Hematopoietic multipotent progenitor cell treated with erythropoietin and hydrocortisone succinate and interleukin-3 and kit ligand, for 15 days (in vitro differentiated cells): ENCODE measurements around the gene TICAM1.
"Not testable (repeated sequence)": the region's sequence is repeated elsewhere in the genome, so short reads cannot be mapped to it uniquely, and the experiment has no call there.

Experiments
- DNase-seq: peaks from one replicate; pipeline ENCODE4 v3.0.0-alpha.2; 2015; ENCODE audit warnings: low spot score

TICAM1 gene

DNA sequence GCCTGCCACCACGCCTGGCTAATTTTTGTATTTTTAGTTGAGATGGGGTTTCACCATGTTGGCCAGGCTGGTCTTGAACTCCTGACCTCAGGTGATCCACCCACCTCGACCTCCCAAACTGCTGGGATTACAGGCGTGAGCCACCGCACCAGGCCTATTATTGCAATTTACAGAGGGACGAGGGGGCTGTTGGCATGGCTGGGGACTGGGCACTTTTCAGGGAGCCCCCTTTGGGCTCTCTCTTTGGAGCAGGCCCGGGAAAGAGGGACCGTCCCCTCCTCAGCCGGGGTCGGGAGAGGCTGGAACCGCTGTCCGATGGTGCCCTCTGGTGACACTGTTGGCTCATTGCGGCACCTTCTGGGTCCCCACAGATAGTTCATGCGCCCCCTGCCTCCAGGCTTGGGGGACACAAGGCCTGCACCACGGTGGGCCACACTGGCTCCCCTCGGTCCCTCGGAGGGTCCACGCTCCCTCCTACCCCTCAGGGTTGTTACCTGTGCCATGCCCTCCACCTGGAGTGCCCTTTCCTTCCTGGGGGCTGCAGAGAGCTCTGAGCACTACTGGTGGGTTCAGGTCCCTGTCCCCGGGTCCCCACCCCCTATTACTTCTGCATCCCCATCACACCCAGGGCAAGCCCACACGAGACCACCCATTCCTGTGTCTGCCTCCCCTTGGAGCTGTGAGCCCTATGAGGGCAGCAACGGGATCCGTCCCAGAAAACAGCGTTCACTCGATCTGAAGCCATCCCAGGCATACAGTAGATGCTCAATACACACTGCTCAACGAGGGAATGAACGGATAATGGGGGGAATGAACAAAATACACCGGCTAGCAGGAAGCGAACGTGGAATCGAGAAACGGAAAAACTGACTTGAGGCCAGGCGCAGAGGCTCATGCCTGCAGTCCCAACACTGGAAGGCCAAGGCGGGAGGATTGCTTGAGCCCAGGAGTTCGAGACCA lies 27.5 kb downstream of the TICAM1 start:
- DNase-seq = peak; percentile 45

DNA sequence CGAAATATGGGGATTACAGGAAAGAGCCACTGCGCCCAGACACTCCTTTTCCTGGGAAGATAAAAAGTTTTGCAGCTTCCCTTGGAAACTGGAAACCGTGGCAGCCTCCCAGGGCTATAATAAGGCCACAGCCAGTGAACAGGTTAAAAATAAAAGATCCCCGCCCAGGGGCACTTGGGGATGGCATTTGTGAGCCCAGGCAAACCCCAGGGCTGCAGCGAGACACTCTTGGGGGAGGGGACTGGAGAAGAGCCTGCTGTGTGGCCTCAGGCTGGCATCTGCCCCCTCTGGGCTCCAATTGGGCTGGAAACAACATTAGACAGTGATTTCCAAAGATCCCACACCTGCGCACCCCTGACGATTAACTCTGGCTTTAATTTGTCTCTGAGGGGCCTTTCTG lies 28.8 kb downstream of the TICAM1 start:
- no peak for DNase-seq

DNA sequence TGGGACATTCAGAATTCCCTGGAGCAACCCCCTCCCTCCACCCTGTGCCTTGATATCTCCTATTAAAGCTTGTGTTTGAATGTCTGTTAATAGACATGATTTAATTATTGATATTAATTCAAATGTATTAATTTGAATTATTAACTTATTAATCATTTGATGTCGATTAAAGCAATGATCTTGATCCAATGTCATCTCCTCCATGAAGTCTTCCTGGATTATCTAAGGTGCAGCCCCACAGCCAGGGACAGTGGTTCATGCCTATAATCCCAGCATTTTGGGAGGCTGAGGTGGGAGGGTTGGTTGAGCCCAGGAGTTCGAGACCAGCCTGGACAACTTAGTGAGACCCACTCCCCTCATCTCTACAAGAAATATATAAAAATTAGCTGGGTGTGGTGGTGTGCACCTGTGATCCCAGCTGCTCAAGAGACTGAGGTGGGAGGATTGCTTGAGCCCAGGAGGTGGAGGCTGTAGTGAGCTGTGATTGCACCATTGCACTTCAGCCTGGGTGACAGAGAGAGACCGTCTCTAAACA lies 30.4 kb downstream of the TICAM1 start:
- DNase-seq = no peak

DNA sequence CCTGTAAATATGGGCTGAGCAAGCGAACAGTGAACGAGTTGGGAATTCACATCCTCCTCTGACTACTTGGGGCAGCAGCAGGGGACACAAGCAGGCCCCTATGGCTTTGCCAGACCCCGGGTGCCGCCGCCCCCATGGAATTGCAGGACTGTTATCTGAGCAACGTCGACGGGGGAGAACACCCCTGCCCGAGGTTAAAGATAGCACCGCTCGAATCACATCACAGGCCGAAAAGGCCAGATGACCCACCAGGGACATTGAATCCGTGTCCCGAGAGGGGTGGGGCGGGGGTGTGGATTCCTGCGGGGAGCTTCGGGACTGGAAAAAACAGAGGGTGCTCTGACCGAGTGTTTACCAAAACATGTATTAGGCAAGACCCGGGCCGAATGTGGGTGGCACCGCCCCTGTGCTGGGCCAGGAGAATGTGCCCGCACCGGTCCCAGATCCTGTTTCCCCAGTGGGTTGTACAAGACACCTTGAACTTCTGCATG lies 30.9 kb downstream of the TICAM1 start:
- DNase-seq = no peak

DNA sequence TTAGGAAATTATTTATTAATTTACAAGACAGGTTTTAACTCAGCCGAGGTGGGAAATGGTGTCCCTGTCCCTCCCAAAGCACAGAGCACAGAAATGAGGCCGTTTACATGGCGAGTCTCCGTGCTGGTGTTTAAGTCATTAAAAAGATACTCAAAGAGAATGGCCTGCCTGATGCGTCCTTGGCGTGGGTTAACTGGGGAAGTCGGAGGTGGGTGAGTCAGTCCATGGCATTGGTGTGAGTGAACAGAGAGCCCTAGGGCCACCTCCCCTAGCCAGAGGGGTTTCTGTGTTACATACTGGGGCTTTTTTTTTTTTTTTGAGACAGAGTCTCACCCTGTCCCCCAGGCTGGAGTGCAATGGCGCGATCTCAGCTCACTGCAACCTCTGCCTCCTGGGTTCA lies 36.1 kb downstream of the TICAM1 start:
- no peak for DNase-seq

DNA sequence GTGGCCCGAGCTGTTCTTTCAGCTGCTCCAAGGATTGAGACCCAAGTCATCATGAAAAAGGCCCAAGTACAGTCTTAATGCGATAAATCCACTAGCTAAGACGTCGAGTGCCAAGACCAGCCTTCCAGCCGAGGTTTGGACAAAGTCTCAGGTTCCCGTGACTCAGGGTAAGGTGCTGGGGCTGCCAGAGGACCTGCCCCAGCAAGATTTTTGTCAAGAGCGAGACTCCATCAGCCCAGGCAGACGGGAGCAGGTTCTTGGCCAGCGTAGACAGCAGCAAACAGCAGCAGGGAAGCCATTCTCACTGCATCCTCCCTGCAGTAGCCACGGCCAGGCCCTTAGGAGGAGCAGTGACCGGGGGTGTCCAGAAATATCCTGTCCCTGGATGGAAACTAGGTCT lies 36.5 kb downstream of the TICAM1 start:
- DNase-seq = no peak

DNA sequence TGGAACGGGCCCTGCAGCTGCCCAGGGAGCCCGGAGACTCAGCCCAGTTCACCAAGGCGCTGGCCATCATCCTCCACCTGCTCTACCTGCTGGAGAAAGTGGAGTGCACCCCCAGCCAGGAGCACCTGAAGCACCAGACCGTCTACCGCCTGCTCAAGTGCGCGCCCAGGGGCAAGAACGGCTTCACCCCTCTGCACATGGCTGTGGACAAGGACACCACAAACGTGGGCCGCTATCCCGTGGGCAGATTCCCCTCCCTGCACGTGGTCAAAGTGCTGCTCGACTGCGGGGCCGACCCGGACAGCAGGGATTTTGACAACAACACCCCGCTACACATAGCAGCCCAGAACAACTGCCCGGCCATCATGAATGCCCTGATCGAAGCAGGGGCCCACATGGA lies 38.2 kb downstream of the TICAM1 start:
- DNase-seq = not testable (repeated sequence)

DNA sequence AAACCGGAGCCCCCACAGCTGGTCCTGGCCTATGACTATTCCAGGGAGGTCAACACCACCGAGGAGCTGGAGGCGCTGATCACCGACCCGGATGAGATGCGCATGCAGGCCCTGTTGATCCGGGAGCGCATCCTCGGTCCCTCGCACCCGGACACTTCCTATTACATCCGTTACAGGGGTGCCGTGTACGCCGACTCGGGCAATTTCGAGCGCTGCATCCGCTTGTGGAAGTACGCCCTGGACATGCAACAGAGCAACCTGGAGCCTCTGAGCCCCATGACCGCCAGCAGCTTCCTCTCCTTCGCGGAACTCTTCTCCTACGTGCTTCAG lies 38.7 kb downstream of the TICAM1 start:
- DNase-seq = not testable (repeated sequence)

DNA sequence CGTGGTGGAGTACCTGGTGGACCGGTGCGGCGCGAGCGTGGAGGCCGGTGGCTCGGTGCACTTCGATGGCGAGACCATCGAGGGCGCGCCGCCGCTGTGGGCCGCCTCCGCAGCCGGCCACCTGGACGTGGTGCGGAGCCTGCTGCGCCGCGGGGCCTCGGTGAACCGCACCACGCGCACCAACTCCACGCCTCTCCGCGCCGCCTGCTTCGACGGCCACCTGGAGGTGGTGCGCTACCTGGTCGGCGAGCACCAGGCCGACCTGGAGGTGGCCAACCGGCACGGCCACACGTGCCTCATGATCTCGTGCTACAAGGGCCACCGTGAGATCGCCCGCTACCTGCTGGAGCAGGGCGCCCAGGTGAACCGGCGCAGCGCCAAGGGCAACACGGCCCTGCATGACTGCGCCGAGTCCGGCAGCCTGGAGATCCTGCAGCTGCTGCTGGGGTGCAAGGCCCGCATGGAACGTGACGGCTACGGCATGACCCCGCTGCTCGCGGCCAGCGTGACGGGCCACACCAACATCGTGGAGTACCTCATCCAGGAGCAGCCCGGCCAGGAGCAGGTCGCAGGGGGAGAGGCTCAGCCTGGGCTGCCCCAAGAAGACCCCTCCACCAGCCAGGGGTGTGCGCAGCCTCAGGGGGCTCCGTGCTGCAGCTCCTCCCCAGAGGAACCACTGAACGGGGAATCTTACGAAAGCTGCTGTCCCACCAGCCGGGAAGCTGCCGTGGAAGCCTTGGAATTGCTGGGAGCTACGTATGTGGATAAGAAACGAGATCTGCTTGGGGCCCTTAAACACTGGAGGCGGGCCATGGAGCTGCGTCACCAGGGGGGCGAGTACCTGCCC lies 39.3 kb downstream of the TICAM1 start:
- DNase-seq = not testable (repeated sequence)

DNA sequence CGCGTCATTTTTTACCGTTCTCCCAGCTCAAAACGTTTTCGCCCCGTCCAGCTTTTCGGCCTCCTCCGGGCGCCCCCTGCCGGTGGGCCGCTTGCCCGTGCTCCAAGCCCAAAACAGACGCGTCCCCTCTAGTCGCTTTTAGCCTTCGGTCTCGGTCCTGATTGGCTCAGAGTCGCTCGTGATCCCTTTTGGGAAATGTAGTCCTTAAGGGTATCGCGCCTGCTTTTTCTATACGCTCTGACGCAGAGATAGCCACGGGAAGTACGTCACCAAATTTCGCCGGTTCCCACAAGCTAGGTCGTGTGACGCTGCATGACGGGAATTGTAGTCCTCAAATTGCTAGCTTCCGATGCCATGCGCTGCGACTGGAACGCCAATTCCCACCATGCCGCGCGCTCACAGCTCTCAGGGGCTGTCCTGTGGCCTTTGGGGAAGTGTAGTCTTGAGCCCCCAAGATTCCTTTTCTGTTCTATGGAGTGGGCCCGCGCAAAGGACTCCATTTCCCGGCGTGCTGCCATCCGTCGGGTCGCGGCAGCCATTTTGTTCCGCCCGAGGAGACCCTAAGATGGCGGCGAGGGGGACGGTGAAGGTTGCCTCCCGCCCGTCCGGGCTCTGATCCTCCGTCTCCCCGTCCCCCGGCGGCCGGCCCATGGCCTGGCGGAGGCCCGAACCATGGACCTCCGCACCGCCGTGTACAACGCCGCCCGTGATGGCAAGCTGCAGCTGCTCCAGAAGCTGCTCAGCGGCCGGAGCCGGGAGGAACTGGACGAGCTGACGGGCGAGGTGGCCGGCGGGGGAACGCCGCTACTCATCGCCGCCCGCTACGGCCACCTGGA lies 40.1 kb downstream of the TICAM1 start, which contains the start of gene FEM1A:
Gene FEM1A, plus strand, starts transcription at position 552 of the 836 bp plus-strand sequence. Its CDS starts 121 bp downstream, at position 673.
- DNase-seq = peak; percentile 100

DNA sequence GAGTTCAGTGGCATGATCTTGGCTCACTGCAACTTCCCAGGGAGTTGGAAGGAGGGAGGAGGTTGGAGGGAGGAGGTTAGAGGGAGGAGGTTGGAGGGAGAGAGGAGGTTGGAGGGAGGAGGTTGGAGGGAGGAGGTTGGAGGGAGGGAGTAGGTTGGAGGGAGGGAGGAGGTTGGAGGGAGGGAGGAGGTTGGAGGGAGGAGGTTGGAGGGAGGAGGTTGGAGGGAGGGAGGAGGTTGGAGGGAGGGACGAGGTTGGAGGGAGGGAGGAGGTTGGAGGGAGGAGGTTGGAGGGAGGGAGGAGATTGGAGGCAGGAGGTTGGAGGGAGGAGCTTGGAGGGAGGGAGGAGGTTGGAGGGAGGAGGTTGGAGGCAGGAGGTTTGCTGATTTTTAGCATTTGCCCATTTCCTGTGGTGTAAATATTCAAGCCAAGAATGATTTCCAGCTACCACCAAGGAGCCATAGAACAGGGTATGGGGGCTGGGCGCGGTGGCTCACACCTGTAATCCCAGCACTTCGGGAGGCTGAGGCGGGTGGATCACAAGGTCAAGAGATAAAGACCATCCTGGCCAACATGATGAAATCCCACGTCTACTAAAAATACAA lies 45.0 kb downstream of the TICAM1 start:
- not testable (repeated sequence) for DNase-seq

DNA sequence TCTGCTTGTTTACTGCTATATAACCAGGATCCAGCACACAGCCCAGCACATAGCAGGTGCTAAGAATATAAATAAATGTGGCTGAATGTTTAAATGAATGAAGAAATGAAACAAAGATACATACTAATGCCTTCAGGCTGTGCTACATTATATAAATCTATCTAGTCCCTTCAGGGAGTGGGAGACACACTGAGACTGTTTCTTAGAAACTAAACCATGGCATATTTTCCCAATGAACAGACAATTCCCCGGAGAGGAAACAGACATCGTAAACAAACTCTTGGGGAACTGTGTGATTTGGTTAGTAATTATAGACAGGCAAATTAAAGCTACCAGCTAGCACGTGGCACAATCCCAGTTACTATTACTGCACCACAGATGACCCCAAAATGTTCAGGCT lies 49.7 kb downstream of the TICAM1 start:
- DNase-seq = no peak

DNA sequence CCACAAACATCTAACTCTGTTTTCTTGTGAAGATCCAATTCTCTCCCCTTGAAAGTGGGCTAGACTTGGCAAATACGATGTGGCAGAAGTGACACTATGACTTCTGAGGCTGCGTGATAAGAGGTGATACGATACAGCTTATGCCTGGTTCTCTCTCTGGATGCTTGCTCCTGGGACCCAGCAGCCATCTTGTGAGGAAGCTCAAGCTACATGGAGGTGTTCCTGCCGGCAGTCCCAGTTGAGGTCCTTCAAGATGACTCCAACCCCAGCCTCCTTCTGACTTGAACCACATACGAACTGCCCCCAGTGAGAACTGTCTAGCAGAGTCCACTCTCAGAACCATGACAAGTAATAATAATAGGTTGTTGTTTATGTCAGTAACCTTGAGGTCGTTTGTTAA lies 50.7 kb downstream of the TICAM1 start:
- DNase-seq = no peak

DNA sequence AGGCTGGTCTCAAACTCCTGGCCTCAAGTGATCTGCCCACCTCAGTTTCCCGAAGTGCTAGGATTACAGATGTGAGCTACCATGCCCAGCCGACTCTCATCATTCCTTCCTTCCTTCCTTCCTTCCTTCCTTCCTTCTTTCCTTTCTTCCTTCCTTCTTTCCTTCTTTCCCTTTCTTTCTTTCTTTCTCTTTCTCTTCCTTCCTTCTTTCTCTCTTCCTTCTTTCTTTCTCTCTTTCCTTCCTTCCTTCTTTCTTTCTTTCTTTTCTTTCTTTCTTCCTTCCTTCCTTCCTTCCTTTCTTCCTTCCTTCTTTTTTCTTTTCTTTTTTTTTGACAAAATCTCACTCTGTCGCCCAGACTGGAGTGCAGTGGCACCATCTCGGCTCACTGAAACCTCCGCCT lies 53.4 kb downstream of the TICAM1 start:
- not testable (repeated sequence) for DNase-seq

DNA sequence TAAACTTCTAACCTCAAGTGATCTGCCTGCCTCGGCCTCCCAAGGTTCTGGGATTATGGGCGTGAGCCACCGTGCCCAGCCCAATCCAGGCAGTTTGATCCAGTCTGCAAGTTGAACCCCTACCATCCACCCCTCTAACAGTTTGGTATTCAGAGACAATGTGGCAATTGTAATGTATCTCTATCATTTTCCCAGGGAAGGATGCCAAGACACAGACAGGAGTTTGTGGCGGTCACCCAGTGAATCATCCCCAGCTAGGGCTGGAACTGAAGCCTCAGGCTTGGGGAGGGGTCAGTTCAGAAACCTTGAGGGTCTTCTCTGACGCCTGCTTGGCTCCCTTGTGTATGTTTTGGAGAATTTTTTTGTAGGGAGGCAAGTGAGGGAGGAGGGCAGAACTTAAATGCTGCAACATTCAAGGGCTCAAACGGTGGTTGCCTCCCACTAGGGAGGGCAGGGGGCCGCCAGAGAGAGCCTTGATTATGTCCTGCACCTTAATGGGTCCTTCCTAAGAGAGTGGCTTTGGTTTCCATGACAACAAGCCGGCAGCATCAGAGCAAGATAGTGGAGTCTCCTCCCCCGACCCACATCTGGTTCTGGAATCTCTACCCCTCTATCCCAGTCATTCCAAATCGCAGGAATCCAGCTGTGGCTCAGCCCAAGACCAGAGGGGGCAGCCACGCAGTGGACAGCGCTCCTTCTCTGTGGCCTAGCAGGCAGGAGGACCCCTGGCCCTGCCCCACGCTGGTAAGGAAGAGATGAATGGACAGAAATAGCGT lies 54.9 kb downstream of the TICAM1 start:
- no peak for DNase-seq

DNA sequence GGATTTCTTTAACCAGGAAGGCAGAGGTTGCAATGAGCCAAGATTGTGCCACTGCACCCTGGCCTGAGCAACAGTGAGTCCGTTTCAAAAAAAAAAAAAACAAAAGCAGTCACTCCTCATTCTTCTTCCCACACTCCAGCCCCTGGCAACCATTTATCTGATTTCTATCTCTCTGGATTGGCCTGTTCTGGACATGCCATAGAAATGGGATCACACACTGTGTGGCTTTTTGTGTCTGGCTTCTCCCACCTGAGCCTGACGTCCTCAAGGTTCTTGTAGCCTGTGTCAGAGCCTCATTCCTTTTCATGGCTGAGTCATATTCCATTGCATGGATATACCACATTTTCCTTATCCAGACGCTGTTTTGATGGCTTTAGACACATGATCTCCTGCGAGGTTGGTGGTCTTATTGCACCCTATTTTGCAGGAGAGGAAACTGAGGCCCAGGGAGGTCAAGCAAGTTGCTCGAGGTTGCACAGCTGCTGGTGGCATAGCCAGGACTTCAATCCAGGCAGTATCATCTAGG lies 55.8 kb downstream of the TICAM1 start:
- no peak for DNase-seq

DNA sequence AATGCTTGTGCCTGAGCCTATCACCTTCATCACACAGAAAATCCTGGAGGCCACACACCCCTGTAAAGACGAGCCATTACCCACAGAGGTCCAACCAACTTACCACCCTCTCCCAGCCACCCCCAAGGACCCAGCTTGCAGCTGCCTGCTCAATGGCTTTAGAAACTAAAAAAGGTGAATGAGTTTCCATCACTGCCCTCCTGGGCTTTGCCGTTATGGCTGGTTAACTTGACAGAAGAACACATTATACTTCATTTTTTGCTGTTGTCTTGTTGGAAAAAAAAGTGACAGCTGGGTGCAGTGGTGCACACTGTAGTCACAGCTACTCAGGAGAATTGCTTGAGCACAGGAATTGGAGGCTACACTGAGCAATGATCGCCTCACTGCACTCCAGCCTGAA lies 57.4 kb downstream of the TICAM1 start:
- no peak for DNase-seq

DNA sequence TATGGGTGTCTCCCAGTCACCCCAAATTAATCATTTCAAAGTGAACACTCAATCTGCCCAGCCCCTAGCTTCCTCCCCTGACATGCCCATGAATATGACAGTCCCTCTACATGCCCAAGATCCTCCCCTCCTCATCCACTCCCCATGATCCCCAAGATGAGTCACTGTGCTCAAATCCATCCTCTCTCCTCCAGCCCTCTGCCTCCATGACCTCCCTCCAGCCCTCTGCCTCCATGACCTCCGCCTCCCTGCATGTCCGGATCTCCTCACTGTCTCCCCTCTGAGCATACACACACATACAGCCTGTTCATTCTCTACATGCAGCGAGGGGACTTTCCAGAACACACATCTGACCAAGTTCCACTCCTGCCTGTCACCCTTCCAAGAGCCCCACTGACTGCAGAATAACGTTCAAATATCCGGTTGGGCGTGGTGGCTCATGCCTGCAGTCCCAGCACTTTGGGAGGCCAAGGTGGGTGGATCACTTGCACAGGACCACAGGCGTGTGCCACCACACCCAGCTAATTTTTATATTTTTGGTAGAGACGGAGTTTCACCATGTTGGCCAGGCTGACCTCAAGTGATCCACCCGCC lies 58.4 kb downstream of the TICAM1 start:
- DNase-seq = no peak

DNA sequence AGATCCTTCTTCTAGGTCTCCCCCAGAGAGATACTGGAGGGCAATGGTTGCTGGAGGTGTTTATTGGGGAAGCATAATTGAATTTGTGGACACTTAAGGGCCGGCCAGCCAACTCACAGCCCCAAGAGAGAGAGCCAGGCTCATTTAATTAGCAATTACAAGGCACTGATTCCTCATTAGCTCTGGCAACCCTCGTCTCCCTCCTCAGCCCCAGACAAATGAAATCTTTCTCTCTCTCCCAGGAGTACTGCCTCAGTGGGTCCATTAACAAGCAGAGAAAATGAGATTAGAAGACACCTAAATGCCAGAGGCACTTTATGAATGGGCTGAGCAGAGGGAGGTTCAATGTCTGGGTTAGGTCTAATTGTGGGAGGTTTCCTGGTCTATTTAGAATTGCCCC lies 58.9 kb downstream of the TICAM1 start:
- no peak for DNase-seq
